Measurements from ENCODE around the gene YES1.

The YES1 gene
- 0 to 3.4 (median 0.44) reads per million in 17 experiments for total RNA-seq

GRCh38 chr18:811892-812375 lies at the start of gene YES1:
YES1 (minus strand) TSS chr18:812242; CDS start chr18:756827, 55,415 bp downstream.
- DNase-seq: peak in 3 of 4 experiments; percentile 6 to 53 (median 36)

- DNase-seq: no peak
Observed at GRCh38 chr18:857986-858385, 45.9 kb upstream of the YES1 start.

GRCh38 chr18:853471-853870 lies 41.4 kb upstream of the YES1 start:
- DNase-seq: no peak

GRCh38 chr18:850960-851359 lies 38.9 kb upstream of the YES1 start:
- no peak for DNase-seq

GRCh38 chr18:849021-849420 lies 37.0 kb upstream of the YES1 start:
- DNase-seq: no peak

- DNase-seq: peak in 1 of 4 experiments; percentile 16
Observed at GRCh38 chr18:848062-848861, 36.2 kb upstream of the YES1 start.

- peak; percentile 49 to 85 (median 68) for DNase-seq
Observed at GRCh38 chr18:845152-845819, 33.2 kb upstream of the YES1 start.

- DNase-seq: no peak
Observed at GRCh38 chr18:841647-842370, 29.8 kb upstream of the YES1 start.

GRCh38 chr18:840516-840915 lies 28.5 kb upstream of the YES1 start:
- no peak for DNase-seq

- no peak for DNase-seq
Observed at GRCh38 chr18:840023-840408, 28.0 kb upstream of the YES1 start.

- peak; percentile 81 to 94 (median 90) for DNase-seq
Observed at GRCh38 chr18:839224-840022, 27.4 kb upstream of the YES1 start.

- no peak for DNase-seq
Observed at GRCh38 chr18:837922-838321, 25.9 kb upstream of the YES1 start.

- DNase-seq: no peak
Observed at GRCh38 chr18:834082-834720, 22.2 kb upstream of the YES1 start.

- no peak for DNase-seq
Observed at GRCh38 chr18:833197-833596, 21.2 kb upstream of the YES1 start.

- DNase-seq: no peak
Observed at GRCh38 chr18:832085-832681, 20.1 kb upstream of the YES1 start.

GRCh38 chr18:830315-830901 lies 18.4 kb upstream of the YES1 start:
- peak; percentile 62 to 92 (median 78) for DNase-seq

- no peak for DNase-seq
Observed at GRCh38 chr18:829432-829831, 17.4 kb upstream of the YES1 start.

GRCh38 chr18:827093-827677 lies 15.1 kb upstream of the YES1 start:
- no peak for DNase-seq

GRCh38 chr18:825891-826585 lies 14.0 kb upstream of the YES1 start:
- DNase-seq: no peak

GRCh38 chr18:824179-824578 lies 12.1 kb upstream of the YES1 start:
- no peak for DNase-seq

All from suppressor macrophage (primary cell).